ENCODE data around the gene JADE3. TPM values are rescaled to one million over a fixed set of nuclear protein-coding genes. Genes with fewer than 3 reads are reported as not detected.

JADE3 gene
- total RNA-seq, 1 donor from 2014 or later = 10.1 TPM

DNA sequence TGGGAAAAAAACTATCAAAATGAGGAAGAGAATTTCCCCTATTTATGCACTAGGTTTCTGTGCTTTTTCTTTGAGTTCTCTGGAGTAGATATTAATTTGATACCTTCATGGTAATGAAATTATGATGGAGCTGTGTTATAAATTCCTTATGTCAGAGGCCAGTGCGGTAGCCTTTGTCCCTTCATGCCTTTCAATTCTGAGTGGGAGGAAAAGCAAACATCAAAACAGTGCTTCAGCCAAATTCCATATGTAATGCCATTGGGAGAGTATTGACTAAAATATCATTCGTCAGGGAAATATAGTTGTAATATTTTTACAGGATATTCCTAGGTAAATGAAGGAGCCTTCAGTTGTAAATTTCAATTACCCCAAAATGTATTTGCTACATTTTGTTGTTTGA, 148.5 kb downstream of the JADE3 start:
- Histone ChIP-seq H3K36me3 (no peaks in the 10 kb centered on the region), H3K9me3 (no peaks in the 10 kb centered on the region), H3K4me1 (no peaks in the 10 kb centered on the region), H3K4me3 (no peak overlapping the region), H3K27ac (no peak overlapping the region), H3K27me3 (no peaks in the 10 kb centered on the region)
- TF ChIP-seq, protein P1, sequence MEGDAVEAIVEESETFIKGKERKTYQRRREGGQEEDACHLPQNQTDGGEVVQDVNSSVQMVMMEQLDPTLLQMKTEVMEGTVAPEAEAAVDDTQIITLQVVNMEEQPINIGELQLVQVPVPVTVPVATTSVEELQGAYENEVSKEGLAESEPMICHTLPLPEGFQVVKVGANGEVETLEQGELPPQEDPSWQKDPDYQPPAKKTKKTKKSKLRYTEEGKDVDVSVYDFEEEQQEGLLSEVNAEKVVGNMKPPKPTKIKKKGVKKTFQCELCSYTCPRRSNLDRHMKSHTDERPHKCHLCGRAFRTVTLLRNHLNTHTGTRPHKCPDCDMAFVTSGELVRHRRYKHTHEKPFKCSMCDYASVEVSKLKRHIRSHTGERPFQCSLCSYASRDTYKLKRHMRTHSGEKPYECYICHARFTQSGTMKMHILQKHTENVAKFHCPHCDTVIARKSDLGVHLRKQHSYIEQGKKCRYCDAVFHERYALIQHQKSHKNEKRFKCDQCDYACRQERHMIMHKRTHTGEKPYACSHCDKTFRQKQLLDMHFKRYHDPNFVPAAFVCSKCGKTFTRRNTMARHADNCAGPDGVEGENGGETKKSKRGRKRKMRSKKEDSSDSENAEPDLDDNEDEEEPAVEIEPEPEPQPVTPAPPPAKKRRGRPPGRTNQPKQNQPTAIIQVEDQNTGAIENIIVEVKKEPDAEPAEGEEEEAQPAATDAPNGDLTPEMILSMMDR (IDR thresholded peaks at IDR 0.05) = no peak
- intact Hi-C loops (cut with DNase I) = no loop called here
- no peak for DNase-seq
- ATAC-seq = no peak

DNA sequence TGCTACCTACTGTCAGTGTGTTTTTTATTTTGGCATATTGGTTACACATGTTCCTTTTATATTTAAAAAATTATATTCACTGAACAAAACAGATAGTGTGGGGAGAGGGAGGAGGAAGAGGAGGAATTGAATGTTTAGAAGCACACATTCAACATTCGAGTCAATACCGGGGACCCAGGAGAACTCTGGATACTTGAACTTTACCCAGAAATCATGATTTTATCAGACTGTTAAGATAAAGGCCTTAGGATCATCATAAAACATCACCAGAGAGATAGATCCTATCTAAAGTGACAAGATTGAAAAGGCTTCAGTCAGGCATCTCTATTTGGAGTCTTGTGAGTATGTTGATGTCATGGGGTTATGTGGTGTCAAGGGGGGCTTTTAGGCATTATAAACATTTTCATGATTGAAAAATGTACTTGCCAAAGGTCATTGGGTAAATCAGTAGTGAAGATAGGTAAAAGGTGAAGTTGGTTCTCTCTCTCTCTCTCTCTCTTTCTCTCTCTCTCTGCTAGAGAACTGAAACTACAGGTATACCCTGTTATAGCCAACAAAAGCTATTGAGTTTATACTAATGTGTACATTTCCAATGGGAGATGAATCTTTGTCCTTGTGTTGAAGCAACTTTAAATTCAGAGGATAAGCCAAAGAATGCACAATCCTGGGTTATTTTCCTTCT, 149.2 kb downstream of the JADE3 start:
- Histone ChIP-seq H3K27me3 (no peaks in the 10 kb centered on the region), H3K27ac (no peak overlapping the region), H3K36me3 (no peaks in the 10 kb centered on the region), H3K4me1 (no peaks in the 10 kb centered on the region), H3K4me3 (no peak overlapping the region), H3K9me3 (no peaks in the 10 kb centered on the region)
- intact Hi-C loops (cut with DNase I) = no loop called here
- DNase-seq (no peak), ATAC-seq (no peak)
- TF ChIP-seq, protein P1 (IDR thresholded peaks at IDR 0.05) = no peak

DNA sequence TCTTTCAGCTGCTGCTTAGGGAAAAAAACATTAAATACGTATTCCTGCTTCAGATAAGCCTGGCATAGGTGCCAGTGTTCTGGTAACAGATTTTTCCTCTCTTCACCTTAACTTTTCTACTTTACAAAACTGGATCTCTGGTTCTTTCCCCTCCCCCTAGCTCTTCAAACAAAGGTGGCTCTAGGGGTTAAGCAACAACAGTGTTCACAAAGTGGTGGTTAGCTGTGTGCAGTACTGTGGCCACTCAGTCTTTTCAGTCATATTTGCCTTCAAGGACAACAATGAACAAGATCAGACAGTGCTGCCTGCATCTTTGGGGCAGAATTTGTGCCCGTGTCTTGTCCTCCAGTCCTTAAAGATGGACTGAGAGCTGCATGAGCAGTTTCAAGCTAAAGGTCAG, 151.0 kb downstream of the JADE3 start:
- H3K27ac ChIP-seq = no peak overlapping the region
- DNase-seq = no peak
- no peaks in the 10 kb centered on the region for H3K4me1 ChIP-seq
- TF ChIP-seq, protein P1 (IDR thresholded peaks at IDR 0.05) = no peak
- no peak for ATAC-seq
- no peak overlapping the region for H3K4me3 ChIP-seq
- intact Hi-C loops (cut with DNase I) = no loop called here
- H3K36me3 ChIP-seq = no peaks in the 10 kb centered on the region
- no peaks in the 10 kb centered on the region for H3K9me3 ChIP-seq
- H3K27me3 ChIP-seq = no peaks in the 10 kb centered on the region

DNA sequence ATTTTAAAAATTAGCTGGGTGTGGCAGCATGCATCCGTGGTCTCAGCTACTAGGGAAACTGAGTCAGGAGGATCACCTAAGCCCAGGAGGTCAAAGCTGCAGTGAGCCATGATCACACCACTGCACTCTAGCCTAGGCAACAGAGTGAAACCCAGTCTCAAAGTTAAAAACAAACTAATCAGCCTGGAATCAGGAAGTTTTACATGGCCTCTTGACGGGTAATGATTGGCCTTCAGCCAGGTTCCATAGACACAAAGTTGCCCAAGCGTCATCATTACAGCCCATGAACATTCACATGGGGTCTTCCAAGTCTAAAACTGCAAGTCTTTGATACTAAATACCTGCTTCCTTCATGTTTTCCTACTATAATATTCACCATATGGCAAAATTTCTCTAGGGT, 156.0 kb downstream of the JADE3 start:
- no peaks in the 10 kb centered on the region for H3K36me3 ChIP-seq
- H3K27ac ChIP-seq = no peak overlapping the region
- DNase-seq (no peak), ATAC-seq (no peak)
- H3K27me3 ChIP-seq = no peaks in the 10 kb centered on the region
- H3K4me1 ChIP-seq = no peaks in the 10 kb centered on the region
- intact Hi-C loops (cut with DNase I) = no loop called here
- TF ChIP-seq, protein P1 (IDR thresholded peaks at IDR 0.05) = no peak
- H3K9me3 ChIP-seq = no peaks in the 10 kb centered on the region
- no peak overlapping the region for H3K4me3 ChIP-seq

DNA sequence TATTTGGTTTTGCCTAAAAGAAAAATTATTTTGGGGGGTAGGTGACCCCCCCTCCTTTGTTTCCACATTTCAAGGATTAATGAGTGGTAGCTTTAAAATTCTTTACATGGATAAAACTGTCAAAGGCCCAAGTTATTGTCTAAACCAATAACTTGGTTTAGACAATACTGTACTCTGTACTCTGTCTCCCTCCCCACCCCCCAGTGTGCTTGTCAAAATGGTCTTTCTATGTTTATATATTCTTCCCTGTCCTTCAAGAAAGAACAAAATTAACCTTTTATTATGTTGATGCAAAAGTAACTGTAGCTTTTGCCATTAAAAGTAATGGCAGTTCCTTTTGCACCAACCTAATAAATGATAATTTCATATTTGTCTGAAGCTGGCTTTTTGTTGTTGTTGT, 156.5 kb downstream of the JADE3 start:
- H3K9me3 ChIP-seq = no peaks in the 10 kb centered on the region
- H3K36me3 ChIP-seq = no peaks in the 10 kb centered on the region
- no peaks in the 10 kb centered on the region for H3K4me1 ChIP-seq
- intact Hi-C loops (cut with DNase I) = no loop called here
- no peak overlapping the region for H3K27ac ChIP-seq
- H3K4me3 ChIP-seq = no peak overlapping the region
- DNase-seq (no peak), ATAC-seq (no peak)
- TF ChIP-seq, protein P1 (IDR thresholded peaks at IDR 0.05) = no peak
- no peaks in the 10 kb centered on the region for H3K27me3 ChIP-seq

All from upper lobe of right lung (tissue), 1 donor.